Pancreas (tissue), 10 donors: ENCODE results near the gene ABCD4. TPM values are rescaled to one million over a fixed set of nuclear protein-coding genes. Genes with fewer than 3 reads are reported as not detected.

Source experiments
- ATAC-seq, 4 donors: fragments of 200-7000 bp; cut with Tn5 transposase; one replicate each; pipeline versions ENCODE4 v1.8.0 to v1.9.1; 2020; ENCODE audit warnings: mild to moderate bottlenecking in 4 of 4, moderate library complexity in 4 of 4
- DNase-seq, 6 donors: peaks; one replicate each; pipeline ENCODE4 v3.0.0-alpha.2; 2020
- FAIRE-seq: peaks from 2 replicates; lab custom pipeline; 2012; peaks lifted over from hg19 to GRCh38; lab: Jason Lieb, UNC
- H3K27ac ChIP-seq, 4 donors: fragments of 200-600 bp; sonication (generic); 1 replicate in 3 of 4; 2 replicates in 1 of 4; pipeline versions ENCODE4 v1.5.0 to v1.8.0; 2020
- H3K27me3 ChIP-seq, 4 donors: fragments of 200-600 bp; one replicate each; pipeline ENCODE4 v1.8.0; 2021
- H3K36me3 ChIP-seq, 3 donors: fragments of 200-600 bp; sonication (generic) in 1 of 3; one replicate each; pipeline versions ENCODE4 v1.5.0 to v1.8.0; 2020 to 2021
- H3K4me1 ChIP-seq, 3 donors: fragments of 200-600 bp; one replicate each; pipeline ENCODE4 v1.8.0; 2021
- H3K4me3 ChIP-seq, 4 donors: fragments of 200-600 bp; sonication (generic) in 2 of 4; one replicate each; pipeline versions ENCODE4 v1.5.0 to v1.8.0; 2020 to 2021
- H3K9me3 ChIP-seq, 4 donors: fragments of 200-600 bp; one replicate each; pipeline ENCODE4 v1.8.0; 2021
- CTCF ChIP-seq, 4 donors: fragments of 200-600 bp; sonication (generic) in 3 of 4; IDR thresholded peaks; one replicate each; pipeline versions ENCODE4 v1.5.0 to v1.8.0; 2021; ENCODE audit warnings: antibody characterized with exemption in 4 of 4
- WGBS, 2 donors: extraction: QIAGEN DNeasy Blood & Tissue Kit; methylation state at CpG; one replicate each; pipeline ENCODE4 v1.1.7; 2013; 5-methylcytosine and 5-hydroxymethylcytosine counted together
- intact Hi-C, 3 donors: fragments of 100-400 bp; cut with DNase I; formaldehyde crosslinking; loops; one replicate each; pipeline versions ENCODE4 v1.11.1 to v1.14.2; 2022
- polyA plus RNA-seq, 2 donors: library from polyadenylated mRNA; stranded (reverse); fragments of 200-250 nt; gene quantifications; one replicate each; pipeline ENCODE4 v1.2.3, GENCODE V29; 2013
- total RNA-seq, 6 donors: library from RNA; stranded (reverse); fragmentation: NEBNext Ultra II Directional in 4 of 6; extraction: Animal tissue kit (Norgen Biotek cat#: 25700) in 4 of 6; gene quantifications; one replicate each; pipeline versions ENCODE4 v1.2.1 to v1.2.4, GENCODE V29; 2021 to 2023
- donor health status: healthy with polysubstance abuse.
- donor health status: DM: no; HTN: no; CAD: no; lungs with moderate emphysema.
- donor health status: DM: no; HTN: no; CAD: no.
- donor health status: control.
- donor health status: control.
- donor health status: Bipolar disorder and iron deficiency.
- donor health status: DM: yes; HTN: yes; CAD: no.
- donor health status: DM: no; HTN: no; CAD: no.
- donor health status: DM: no; HTN: no; CAD: no.
- donor health status: DM: yes; HTN: yes; CAD: no.

The ABCD4 gene
- total and polyA plus RNA-seq, 8 donors, result 15.5 to 68.1 (median 20.1) TPM

- Histone ChIP-seq H3K36me3 (peaks cover 4 to 16% (median 6%) of the 10 kb centered on the region in 3 donors), H3K27me3 (no peaks in the 10 kb centered on the region), H3K4me3 (no peak overlapping the region), H3K4me1 (peaks cover 0 to 3% (median 0%) of the 10 kb centered on the region in 3 donors), H3K27ac (no peak overlapping the region), H3K9me3 (no peaks in the 10 kb centered on the region)
- DNase-seq (no peak), FAIRE-seq (no peak), ATAC-seq (no peak)
- 86 to 87% methylated on average over 9 of the region's 9 CpGs for WGBS, 2 donors
- no peak for TF ChIP-seq CTCF (IDR thresholded peaks at IDR 0.05)
- intact Hi-C loops, result no loop called here
Measured at GRCh38 chr14:74296037-74296467, 6.7 kb downstream of the ABCD4 start.

- H3K27ac ChIP-seq, result no peak overlapping the region
- no peaks in the 10 kb centered on the region for H3K27me3 ChIP-seq
- WGBS, 2 donors, result 94 to 96% methylated on average over 2 of the region's 2 CpGs
- no peaks in the 10 kb centered on the region for H3K4me1 ChIP-seq
- intact Hi-C loops, result no loop called here
- FAIRE-seq (no peak), DNase-seq (no peak), ATAC-seq (no peak)
- no peak overlapping the region for H3K4me3 ChIP-seq
- H3K36me3 ChIP-seq, result peaks cover 4 to 19% (median 6%) of the 10 kb centered on the region in 3 donors
- no peaks in the 10 kb centered on the region for H3K9me3 ChIP-seq
- no peak for TF ChIP-seq CTCF (IDR thresholded peaks at IDR 0.05)
Measured at GRCh38 chr14:74293606-74294005, 9.1 kb downstream of the ABCD4 start.

- intact Hi-C loops, result no loop called here
- Histone ChIP-seq H3K4me1 (no peaks in the 10 kb centered on the region), H3K27ac (no peak overlapping the region), H3K27me3 (no peaks in the 10 kb centered on the region), H3K4me3 (no peak overlapping the region), H3K36me3 (peaks cover 4 to 26% (median 6%) of the 10 kb centered on the region in 3 donors), H3K9me3 (no peaks in the 10 kb centered on the region)
- no peak for FAIRE-seq
- no peak for DNase-seq
- 80 to 88% methylated on average over 11 of the region's 11 CpGs for WGBS, 2 donors
- no peak for ATAC-seq
- TF ChIP-seq CTCF (IDR thresholded peaks at IDR 0.05), result no peak
Measured at GRCh38 chr14:74292061-74292460, 10.7 kb downstream of the ABCD4 start.

- DNase-seq, result no peak
- H3K27me3 ChIP-seq, result no peaks in the 10 kb centered on the region
- peaks cover 4 to 39% (median 6%) of the 10 kb centered on the region in 3 donors for H3K36me3 ChIP-seq
- H3K9me3 ChIP-seq, result no peaks in the 10 kb centered on the region
- intact Hi-C loops, result no loop called here
- TF ChIP-seq CTCF (IDR thresholded peaks at IDR 0.05), result peak in 1 of 4 donors; percentile 16
- H3K4me3 ChIP-seq, result no peak overlapping the region
- no peak for FAIRE-seq
- H3K27ac ChIP-seq, result no peak overlapping the region
- H3K4me1 ChIP-seq, result no peaks in the 10 kb centered on the region
- 76% methylated on average over 7 of the region's 7 CpGs for WGBS, 2 donors
- ATAC-seq, result no peak
Measured at GRCh38 chr14:74290415-74290814, 12.3 kb downstream of the ABCD4 start.

- no peak overlapping the region for H3K27ac ChIP-seq
- ATAC-seq (no peak), DNase-seq (no peak), FAIRE-seq (no peak)
- no peaks in the 10 kb centered on the region for H3K27me3 ChIP-seq
- intact Hi-C loops, result no loop called here
- H3K4me3 ChIP-seq, result no peak overlapping the region
- H3K4me1 ChIP-seq, result no peaks in the 10 kb centered on the region
- H3K36me3 ChIP-seq, result peaks cover 0 to 44% (median 6%) of the 10 kb centered on the region in 3 donors
- WGBS, 2 donors, result 88 to 91% methylated on average over 5 of the region's 5 CpGs
- TF ChIP-seq CTCF (IDR thresholded peaks at IDR 0.05), result no peak
- H3K9me3 ChIP-seq, result no peaks in the 10 kb centered on the region
Measured at GRCh38 chr14:74289801-74290200, 12.9 kb downstream of the ABCD4 start.
